ENCODE results near the gene BARHL1. TPM values are rescaled to one million over a fixed set of nuclear protein-coding genes. Genes with fewer than 3 reads are reported as not detected.

BARHL1 gene
- total RNA-seq, 1 experiment from 2014 or later, result not detected

- Histone ChIP-seq H3K4ac (ENCODE audit: low read depth, low read length) (no peak overlapping the region), H3K4me2 (ENCODE audit: insufficient read depth, insufficient read length, low read length) (no peak overlapping the region), H4K8ac (replicated peaks; ENCODE audit: insufficient read length, low read depth, low read length) (no peak overlapping the region), H3K9ac (ENCODE audit: extremely low read depth, insufficient read length, low read length) (no peak overlapping the region), H3K23ac (ENCODE audit: insufficient read length, low read depth, low read length) (no peak overlapping the region), H3T11ph (ENCODE audit: low read length) (no peak overlapping the region), H2BK120ac (ENCODE audit: low read depth, low read length, poor library complexity, severe bottlenecking) (no peak overlapping the region), H4K5ac (ENCODE audit: insufficient read length, low read depth, low read length) (no peak overlapping the region), H2BK15ac (ENCODE audit: low read depth, low read length) (no peak overlapping the region), H2BK20ac (ENCODE audit: low read depth, low read length, poor library complexity, severe bottlenecking) (no peak overlapping the region), H3K23me2 (ENCODE audit: insufficient read length, low read depth, low read length, poor library complexity, severe bottlenecking) (peaks cover 4% of the 10 kb centered on the region), H2BK5ac (ENCODE audit: insufficient read length, low read length) (no peak overlapping the region), H3K79me2 (ENCODE audit: insufficient read depth, low read length) (no peaks in the 10 kb centered on the region), H4K91ac (ENCODE audit: insufficient read length, low read depth, low read length) (no peak overlapping the region), H2AK5ac (ENCODE audit: insufficient read length, low read length) (no peak overlapping the region), H3K9me3 (ENCODE audit: control insufficient read depth, low read depth, low read length) (no peaks in the 10 kb centered on the region), H3K79me1 (ENCODE audit: insufficient read depth, low read depth, low read length, poor library complexity, severe bottlenecking) (no peaks in the 10 kb centered on the region), H4K20me1 (ENCODE audit: control insufficient read depth, insufficient read depth, insufficient read length) (no peaks in the 10 kb centered on the region), H2BK12ac (ENCODE audit: insufficient read length, low read depth, low read length) (no peak overlapping the region), H3K18ac (ENCODE audit: insufficient read length, low read depth, low read length) (no peak overlapping the region), H3K4me1 (ENCODE audit: insufficient read depth, low read length) (no peaks in the 10 kb centered on the region; the same call in 1 of the 2 replicates), H3K56ac (ENCODE audit: insufficient read length, low read depth, low read length) (no peak overlapping the region), H2AFZ (ENCODE audit: low read length) (no peak overlapping the region), H3K14ac (ENCODE audit: insufficient read depth, low read length) (no peak overlapping the region), H3K27me3 (ENCODE audit: insufficient read depth, low read length) (peaks cover 47% of the 10 kb centered on the region), H3K27ac (ENCODE audit: insufficient read length, low read depth, low read length) (no peak overlapping the region)
- Mint-ChIP-seq H3K27me3 (ENCODE audit: low read depth) (peaks cover 59% of the 10 kb centered on the region), H3K4me3 (no peak overlapping the region), H3K4me1 (peaks cover 10 to 21% of the 10 kb centered on the region in 2 experiments), H3K36me3 (ENCODE audit: insufficient read depth in 1 of 3, low read depth in 3 of 3) (no peaks in the 10 kb centered on the region), H3K9me3 (no peaks in the 10 kb centered on the region; a peak in 3 of 5 replicates), H3K27ac (no peak overlapping the region)
- WGBS (ENCODE audit: extremely low coverage, insufficient read length, low lambda C conversion rate), result no CpG with 5 or more reads among the region's 16 CpGs
- DNase-seq, result peak; percentile 88
- peak; percentile 95 for TF ChIP-seq CTCF (conservative IDR thresholded peaks at IDR 0.05)
Observed at GRCh38 chr9:132575005-132575609, 7.3 kb upstream of the BARHL1 start.
